Vagina (tissue), 2 donors: Measurements from ENCODE around the gene TMTC2.

Source experiments
- CTCF ChIP-seq, 3 experiments: fragments of 450-650 bp in 2 of 3; fragments of 200-600 bp in 1 of 3; sonication (generic) in 1 of 3; IDR thresholded peaks; one replicate each; pipeline ENCODE4 v1.5.1; 2017 to 2019; ENCODE audit warnings: antibody characterized with exemption in 3 of 3, mild to moderate bottlenecking in 2 of 3, moderate library complexity in 2 of 3
- POLR2A ChIP-seq, 2 donors: fragments of 450-650 bp; IDR thresholded peaks; one replicate each; pipeline ENCODE4 v1.6.1; 2017; ENCODE audit warnings: antibody characterized with exemption in 2 of 2, mild to moderate bottlenecking in 2 of 2, moderate library complexity in 2 of 2
- POLR2AphosphoS5 ChIP-seq, 2 donors: sonication (generic); formaldehyde crosslinking; IDR thresholded peaks; one replicate each; pipeline ENCODE4 v1.9.0; 2017; ENCODE audit warnings: antibody characterized with exemption in 2 of 2, mild to moderate bottlenecking in 2 of 2, low read depth in 1 of 2; ENCODE audit not compliant: insufficient read depth in 1 of 2

GRCh38 chr12:82952946-82953345 lies 266.2 kb downstream of the TMTC2 start:
- TF ChIP-seq CTCF (IDR thresholded peaks at IDR 0.05), result no peak
- TF ChIP-seq POLR2A (IDR thresholded peaks at IDR 0.05), result no peak
- TF ChIP-seq POLR2AphosphoS5 (IDR thresholded peaks at IDR 0.05; ENCODE audit: insufficient read depth in 1 of 2, low read depth in 1 of 2), result no peak
